Ovary (tissue), 9 donors: ENCODE results near the gene NUP210. TPM values are rescaled to one million over a fixed set of nuclear protein-coding genes. Genes with fewer than 3 reads are reported as not detected.
A peak's percentile ranks its signal among the peaks of the same experiment; 100 is the strongest.

Experiments
- DNase-seq, 5 donors: peaks; one replicate each; pipeline ENCODE4 v3.0.0-alpha.2; 2019 to 2020
- H3K27ac ChIP-seq, 2 donors: fragments of 200-600 bp; one replicate each; pipeline versions ENCODE4 v1.5.1 to v1.8.0; 2019 to 2022
- H3K27me3 ChIP-seq: fragments of 200-600 bp; one replicate; pipeline ENCODE4 v1.8.0; 2022
- H3K36me3 ChIP-seq: fragments of 200-600 bp; sonication (generic); one replicate; pipeline ENCODE4 v1.5.1; 2019
- H3K4me1 ChIP-seq: one replicate; pipeline ENCODE4 v1.8.1; 2013; ENCODE audit warnings: mild to moderate bottlenecking, moderate library complexity; ENCODE audit not compliant: insufficient read depth
- H3K4me3 ChIP-seq: fragments of 200-600 bp; sonication (generic); one replicate; pipeline ENCODE4 v1.5.1; 2017
- H3K9me3 ChIP-seq, 2 donors: fragments of 200-600 bp in 1 of 2; sonication (generic) in 1 of 2; one replicate each; pipeline versions ENCODE4 v1.5.1 to v1.8.1; 2013 to 2019; ENCODE audit warnings: mild to moderate bottlenecking in 1 of 2, moderate library complexity in 1 of 2
- EP300 ChIP-seq: sonication (generic); formaldehyde crosslinking; IDR thresholded peaks from one replicate; pipeline ENCODE4 v1.6.1; 2017; ENCODE audit warnings: antibody characterized with exemption
- POLR2A ChIP-seq: fragments of 450-650 bp; IDR thresholded peaks from one replicate; pipeline ENCODE4 v1.6.1; 2017; ENCODE audit warnings: antibody characterized with exemption, mild to moderate bottlenecking, moderate library complexity
- WGBS, 3 donors: extraction: QIAGEN DNeasy Blood & Tissue Kit in 1 of 3; methylation state at CpG; one replicate each; pipeline versions ENCODE4 v1.1.5 to v1.1.7; 2013 to 2017; 5-methylcytosine and 5-hydroxymethylcytosine counted together
- intact Hi-C, 4 donors: fragments of 100-400 bp; cut with DNase I; formaldehyde crosslinking; loops; one replicate each; pipeline versions ENCODE4 v1.11.0 to v1.15.1; 2022 to 2023
- polyA plus RNA-seq, 2 donors: library from polyadenylated mRNA; stranded (reverse); fragments of 200-250 nt in 1 of 2; fragments of 350-450 nt in 1 of 2; fragmentation: Illumina TruSeq in 1 of 2; extraction: RNeasy Lipid Tissue Mini Kit (QIAGEN cat#74804) in 1 of 2; gene quantifications; one replicate each; pipeline ENCODE4 v1.2.3, GENCODE V29; 2013 to 2014
- total RNA-seq, 7 donors: library from RNA; depleted of rRNA in 2 of 7; stranded (reverse); fragments of >200 nt in 2 of 7; fragmentation: NEBNext Ultra II Directional in 3 of 7; extraction: Animal tissue kit (Norgen Biotek cat#: 25700) in 3 of 7; gene quantifications; one replicate each; pipeline versions ENCODE4 v1.1.0 to v1.2.4, GENCODE V29; 2016 to 2023
- TF ChIP-seq, protein P1 (sequence below), 3 donors: fragments of 450-650 bp in 2 of 3; fragments of 200-600 bp in 1 of 3; IDR thresholded peaks; one replicate each; pipeline versions ENCODE4 v1.5.1 to v1.8.0; 2016 to 2022; ENCODE audit warnings: antibody characterized with exemption in 3 of 3, mild to moderate bottlenecking in 1 of 3
- donor health status: DM: no; HTN: no; CAD: no; lungs with moderate emphysema.
- donor health status: DM: no; HTN: no; CAD: no.
- donor health status: Bipolar disorder and iron deficiency.
- donor health status: DM: yes; HTN: yes; CAD: no.
- donor health status: DM: no; HTN: no; CAD: no.
- donor health status: DM: yes; HTN: yes; CAD: no.

NUP210 gene
- total and polyA plus RNA-seq, 9 donors: 1.4 to 5.8 (median 3.2) TPM

DNA sequence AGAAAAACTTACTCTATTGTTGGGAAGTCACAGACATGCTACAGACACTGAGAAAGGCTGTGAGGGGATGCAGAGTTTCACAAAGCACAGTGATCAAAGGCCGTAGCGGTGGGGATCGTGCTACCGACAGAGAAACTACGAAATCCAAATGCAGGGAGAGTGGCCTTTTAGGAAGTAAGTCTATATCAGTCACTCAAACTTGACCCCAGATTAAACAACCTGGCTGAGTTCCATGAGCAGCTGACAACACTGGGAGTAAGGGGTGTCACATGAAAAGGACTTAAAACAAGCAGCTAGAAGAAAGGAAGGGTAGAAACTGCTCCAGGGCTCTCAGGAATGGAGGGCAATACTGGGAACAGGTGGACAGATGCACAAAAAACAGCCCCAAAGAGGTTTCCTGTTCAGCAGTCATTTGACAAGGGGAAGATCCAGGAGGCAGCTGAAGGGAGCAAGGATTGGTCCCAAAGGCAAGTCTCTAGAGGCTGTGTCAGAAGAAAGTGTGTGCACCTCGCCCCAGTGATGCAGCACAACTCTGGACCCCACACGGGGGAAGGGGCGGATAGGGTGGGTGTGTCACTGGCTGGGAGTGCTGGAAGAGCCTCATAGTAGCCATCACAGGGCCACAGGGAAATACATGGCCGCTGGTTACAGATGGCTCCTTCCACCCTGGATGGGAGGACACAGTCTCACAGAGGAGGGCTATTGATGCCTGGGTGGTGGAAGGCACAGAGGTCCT, 39.7 kb upstream of the NUP210 start:
- intact Hi-C loops: loop anchor here in 1 of 4 donors (5.0 kb wide), 1 partner anchor 362 kb away; no protein-coding TSS in a partner anchor
- Histone ChIP-seq H3K9me3 (no peaks in the 10 kb centered on the region), H3K27ac (no peak overlapping the region), H3K4me1 (no peaks in the 10 kb centered on the region), H3K27me3 (no peaks in the 10 kb centered on the region), H3K4me3 (no peak overlapping the region), H3K36me3 (no peaks in the 10 kb centered on the region)
- TF ChIP-seq POLR2A (no peak), EP300 (no peak)
- TF ChIP-seq, protein P1, sequence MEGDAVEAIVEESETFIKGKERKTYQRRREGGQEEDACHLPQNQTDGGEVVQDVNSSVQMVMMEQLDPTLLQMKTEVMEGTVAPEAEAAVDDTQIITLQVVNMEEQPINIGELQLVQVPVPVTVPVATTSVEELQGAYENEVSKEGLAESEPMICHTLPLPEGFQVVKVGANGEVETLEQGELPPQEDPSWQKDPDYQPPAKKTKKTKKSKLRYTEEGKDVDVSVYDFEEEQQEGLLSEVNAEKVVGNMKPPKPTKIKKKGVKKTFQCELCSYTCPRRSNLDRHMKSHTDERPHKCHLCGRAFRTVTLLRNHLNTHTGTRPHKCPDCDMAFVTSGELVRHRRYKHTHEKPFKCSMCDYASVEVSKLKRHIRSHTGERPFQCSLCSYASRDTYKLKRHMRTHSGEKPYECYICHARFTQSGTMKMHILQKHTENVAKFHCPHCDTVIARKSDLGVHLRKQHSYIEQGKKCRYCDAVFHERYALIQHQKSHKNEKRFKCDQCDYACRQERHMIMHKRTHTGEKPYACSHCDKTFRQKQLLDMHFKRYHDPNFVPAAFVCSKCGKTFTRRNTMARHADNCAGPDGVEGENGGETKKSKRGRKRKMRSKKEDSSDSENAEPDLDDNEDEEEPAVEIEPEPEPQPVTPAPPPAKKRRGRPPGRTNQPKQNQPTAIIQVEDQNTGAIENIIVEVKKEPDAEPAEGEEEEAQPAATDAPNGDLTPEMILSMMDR (IDR thresholded peaks at IDR 0.05): no peak
- WGBS, 3 donors: 71 to 79% (median 77%) methylated on average over 9 of the region's 9 CpGs
- DNase-seq: no peak

DNA sequence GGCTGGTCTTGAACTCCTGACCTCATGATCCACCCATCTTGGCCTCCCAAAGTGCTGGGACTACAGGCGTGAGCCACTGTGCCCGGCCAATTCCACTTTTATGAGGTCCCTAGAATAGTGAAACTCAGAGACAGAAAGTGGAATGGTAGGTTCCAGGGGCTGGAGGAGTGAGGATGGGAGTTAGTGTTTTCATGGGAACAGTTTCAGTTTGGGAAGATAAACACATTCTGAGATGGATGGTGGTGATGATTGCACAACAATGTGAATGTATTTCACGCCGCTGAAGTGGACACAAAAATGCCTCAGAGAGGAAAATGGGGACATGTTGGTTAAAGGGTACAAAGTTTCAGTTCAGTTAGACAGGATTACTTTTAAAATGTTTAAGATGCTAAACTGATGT, 37.5 kb upstream of the NUP210 start:
- Histone ChIP-seq H3K4me1 (peaks cover under 1% of the 10 kb centered on the region), H3K4me3 (no peak overlapping the region), H3K9me3 (no peaks in the 10 kb centered on the region), H3K36me3 (no peaks in the 10 kb centered on the region), H3K27me3 (no peaks in the 10 kb centered on the region), H3K27ac (no peak overlapping the region)
- intact Hi-C loops: loop anchor here in 1 of 4 donors (5.0 kb wide), 1 partner anchor 360 kb away; no protein-coding TSS in a partner anchor
- WGBS, 3 donors: 54 to 59% (median 58%) methylated on average over 4 of the region's 4 CpGs
- DNase-seq: no peak
- TF ChIP-seq POLR2A (no peak), EP300 (no peak)
- TF ChIP-seq, protein P1 (IDR thresholded peaks at IDR 0.05): no peak

DNA sequence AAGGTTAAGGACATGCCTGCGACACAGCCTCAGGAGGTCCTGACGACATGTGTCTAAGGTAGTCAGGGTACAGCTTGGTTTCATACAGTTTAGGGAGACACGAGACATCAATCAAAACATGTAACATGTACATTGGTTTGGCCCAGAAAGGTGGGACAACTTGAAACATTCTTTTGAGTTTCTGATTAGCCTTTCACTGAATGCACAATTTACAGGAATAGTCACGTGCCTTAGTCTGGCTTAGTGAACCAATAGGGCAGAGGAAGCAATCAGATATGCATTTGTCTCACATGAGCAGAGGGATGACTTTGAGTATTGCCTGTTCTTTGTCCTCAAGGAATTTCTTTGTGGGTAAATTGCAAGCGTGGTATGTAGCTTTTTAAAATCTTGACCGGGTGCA, 35.5 kb upstream of the NUP210 start:
- WGBS, 3 donors: 73 to 78% (median 75%) methylated on average over 6 of the region's 6 CpGs
- TF ChIP-seq, protein P1 (IDR thresholded peaks at IDR 0.05): no peak
- TF ChIP-seq POLR2A (no peak), EP300 (no peak)
- peaks cover 4% of the 10 kb centered on the region for H3K4me1 ChIP-seq
- intact Hi-C loops: loop anchor here in 1 of 4 donors (5.0 kb wide), 1 partner anchor 358 kb away; no protein-coding TSS in a partner anchor
- no peaks in the 10 kb centered on the region for H3K9me3 ChIP-seq
- H3K4me3 ChIP-seq: no peak overlapping the region
- no peaks in the 10 kb centered on the region for H3K36me3 ChIP-seq
- no peak for DNase-seq
- H3K27ac ChIP-seq: no peak overlapping the region
- no peaks in the 10 kb centered on the region for H3K27me3 ChIP-seq

DNA sequence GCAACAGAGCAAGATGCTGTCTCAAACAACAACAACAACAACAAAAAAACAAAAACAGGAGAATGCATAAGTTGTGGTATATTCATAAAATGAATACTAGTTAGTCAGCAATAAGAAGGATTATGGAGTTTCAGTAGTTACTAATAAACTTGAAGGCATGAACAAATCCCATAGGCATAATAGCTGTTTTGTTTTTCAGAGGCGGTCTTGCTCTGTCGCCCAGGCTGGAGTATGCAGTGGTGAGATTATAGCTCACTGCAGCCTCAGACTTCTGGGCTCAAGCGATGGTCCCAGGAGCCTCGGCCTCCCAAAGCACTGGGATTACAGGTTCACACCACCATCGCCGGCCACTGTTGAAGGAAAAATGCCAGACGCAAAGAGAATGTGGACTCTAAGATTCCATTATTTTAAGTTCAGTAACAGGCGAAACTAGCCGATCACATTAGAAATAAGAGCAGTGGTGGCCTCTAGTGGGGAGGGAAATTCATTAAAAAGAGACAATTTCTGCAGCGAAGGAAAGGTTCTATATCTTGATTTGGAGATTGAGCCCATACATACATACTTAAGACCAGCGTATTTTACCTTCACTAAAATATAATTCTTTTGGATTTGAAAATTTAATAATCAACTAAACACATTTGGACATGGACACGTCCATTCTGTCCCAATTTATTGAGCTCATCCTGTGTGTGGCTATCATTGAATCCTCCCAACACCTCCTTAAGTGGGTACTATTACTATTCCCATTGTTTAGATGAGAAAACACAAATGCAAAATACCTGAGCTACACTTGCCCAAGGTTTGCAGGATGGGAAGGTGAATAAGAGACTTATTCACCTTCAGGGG, 32.6 kb upstream of the NUP210 start:
- intact Hi-C loops: loop anchor here in 3 of 4 donors (2.0 to 5.0 kb wide), 2 partner anchors 360 kb away; no protein-coding TSS in a partner anchor
- peak in 4 of 5 donors; percentile 13 to 43 (median 26) for DNase-seq
- Histone ChIP-seq H3K4me1 (peaks cover 4% of the 10 kb centered on the region), H3K27ac (peak overlapping the region in 1 of 2 donors; percentile 68), H3K27me3 (no peaks in the 10 kb centered on the region), H3K9me3 (no peaks in the 10 kb centered on the region), H3K4me3 (peak overlapping the region; percentile 42), H3K36me3 (no peaks in the 10 kb centered on the region)
- 15 to 20% (median 16%) methylated on average over 12 of the region's 12 CpGs for WGBS, 3 donors
- no peak for TF ChIP-seq EP300
- TF ChIP-seq, protein P1 (IDR thresholded peaks at IDR 0.05): peak; percentile 35 to 66 (median 53)
- TF ChIP-seq POLR2A: no peak
